ENCODE results near the gene LGSN.
"Not testable (repeated sequence)": the region's sequence is repeated elsewhere in the genome, so short reads cannot be mapped to it uniquely, and the experiment has no call there.

LGSN gene

DNA sequence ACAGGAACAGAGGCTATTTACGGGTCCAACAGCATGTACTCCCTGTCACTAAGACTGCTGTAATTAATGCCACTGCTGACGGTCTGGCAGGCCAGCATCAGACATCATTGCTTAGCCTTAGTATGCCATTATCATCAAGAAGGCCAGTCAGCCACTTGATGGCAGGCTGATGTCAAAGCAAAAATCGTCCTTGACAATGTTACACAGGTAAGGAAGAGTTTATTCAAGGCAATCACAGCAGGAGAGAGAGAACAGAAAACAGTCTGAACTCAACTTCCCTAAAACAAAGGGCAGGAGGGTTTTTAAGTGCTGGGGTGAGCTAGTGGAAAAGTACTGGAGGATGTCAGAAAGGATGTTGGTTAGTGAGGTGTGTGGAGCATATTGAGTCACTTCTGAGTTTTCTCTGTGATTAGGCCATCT lies 83.4 kb downstream of the LGSN start:
- no peak for DNase-seq

DNA sequence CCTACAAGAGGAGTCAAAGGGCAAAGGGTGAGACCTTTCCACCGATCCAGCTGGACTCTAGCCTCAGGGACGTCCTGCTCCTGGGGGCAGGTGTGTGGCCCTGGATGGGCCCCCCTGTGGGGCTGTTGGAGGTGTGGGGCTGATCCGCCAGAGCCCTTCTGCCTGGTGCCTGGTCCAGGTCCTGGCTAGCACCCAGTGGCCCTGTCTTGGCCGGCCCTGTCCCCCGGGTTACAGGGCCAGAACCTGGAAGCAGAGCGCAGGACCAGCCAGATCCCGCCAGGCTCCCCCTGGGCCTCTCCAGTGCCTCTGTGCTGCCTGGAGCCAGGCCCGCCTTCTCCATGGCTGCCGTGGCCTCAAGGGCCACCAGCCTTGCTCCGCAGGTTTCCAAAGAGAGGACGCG lies 89.3 kb downstream of the LGSN start:
- DNase-seq, result not testable (repeated sequence)

DNA sequence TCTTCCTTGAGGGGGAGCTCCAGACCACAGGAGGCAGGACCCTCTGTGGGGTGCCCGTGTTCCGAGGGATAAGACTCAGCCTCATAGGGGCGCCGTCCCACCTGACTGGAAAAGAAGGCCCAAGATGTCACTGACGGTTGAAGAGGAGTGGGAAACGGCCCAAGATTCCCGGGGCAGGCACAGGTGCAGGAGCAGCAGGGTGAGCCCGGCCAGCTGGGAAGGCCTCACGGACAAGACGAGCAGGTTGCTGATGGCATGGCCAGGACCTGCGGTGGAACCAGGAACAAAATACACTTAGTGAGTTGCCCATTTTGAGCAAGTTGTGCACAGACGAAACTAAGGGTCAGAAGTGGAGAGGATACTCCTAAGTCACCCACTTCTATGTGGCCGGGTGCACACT lies 89.8 kb downstream of the LGSN start:
- DNase-seq, result not testable (repeated sequence)

DNA sequence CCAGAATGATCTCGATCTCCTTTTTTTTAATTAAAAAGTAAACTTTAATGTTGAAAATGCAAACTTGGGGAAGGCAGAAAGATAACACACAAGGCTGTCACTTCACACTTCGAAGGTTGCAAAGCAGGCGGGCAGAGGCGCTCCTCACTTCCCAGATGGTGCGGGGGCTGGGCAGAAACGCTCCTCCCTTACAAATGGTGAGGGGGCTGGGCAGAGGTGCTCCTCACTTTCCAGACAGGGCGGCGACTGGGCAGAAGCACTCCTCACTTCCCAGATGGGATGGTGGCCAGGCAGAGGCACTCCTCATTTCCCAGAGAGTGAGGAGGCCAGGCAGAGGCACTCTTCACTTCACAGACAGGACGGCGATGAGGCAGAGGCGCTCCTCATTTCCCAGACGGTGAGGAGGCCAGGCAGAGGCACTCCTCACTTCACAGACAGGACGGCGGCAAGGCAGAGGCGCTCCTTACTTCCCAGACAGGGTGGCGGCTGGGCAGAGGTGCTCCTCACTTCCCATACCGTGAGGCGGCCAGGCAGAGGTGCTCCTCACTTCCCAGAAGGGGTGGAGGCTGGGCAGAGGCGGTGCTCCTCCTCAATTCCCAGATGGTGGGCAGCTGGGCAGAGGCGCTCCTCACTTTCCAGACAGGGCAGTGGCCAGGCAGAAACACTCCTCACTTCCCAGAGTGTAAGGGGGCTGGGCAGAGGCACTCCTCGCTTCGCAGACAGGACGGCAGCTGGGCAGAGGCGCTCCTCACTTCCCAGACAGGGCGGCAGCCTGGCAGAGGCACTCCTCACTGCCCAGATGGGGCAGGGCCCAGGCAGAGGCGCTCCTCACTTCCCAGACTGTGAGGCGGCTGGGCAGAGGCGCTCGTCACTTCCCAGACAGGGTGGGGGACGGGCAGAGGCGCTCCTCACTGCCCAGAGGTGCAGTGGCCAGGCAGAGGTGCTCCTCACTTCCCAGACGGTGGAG lies 91.6 kb downstream of the LGSN start:
- not testable (repeated sequence) for DNase-seq

DNA sequence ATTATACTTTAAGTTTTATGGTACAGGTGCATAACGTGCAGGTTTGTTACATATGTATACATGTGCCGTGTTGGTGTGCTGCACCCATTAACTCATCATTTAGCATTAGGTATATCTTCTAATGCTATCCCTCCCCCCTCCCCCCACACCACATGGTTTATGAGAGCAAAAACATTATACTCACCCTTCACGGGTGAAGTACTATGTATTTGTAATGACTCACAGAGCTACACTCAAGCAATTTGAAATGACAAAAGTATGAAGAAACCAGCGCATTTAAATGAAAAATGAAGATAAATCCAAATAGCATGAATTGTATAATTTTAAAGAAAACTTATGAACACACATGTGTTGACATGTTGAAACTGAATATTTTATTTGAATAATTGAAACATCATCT lies 93.8 kb downstream of the LGSN start:
- DNase-seq, result not testable (repeated sequence)

Data from C1 segment of cervical spinal cord (tissue), 14 donors.